Lung (tissue), 12 donors: ENCODE measurements around the gene YBX2. TPM values are rescaled to one million over a fixed set of nuclear protein-coding genes. Genes with fewer than 3 reads are reported as not detected.

Experiments used
- ATAC-seq: fragments of 200-7000 bp; cut with Tn5 transposase; one replicate; pipeline ENCODE4 v1.9.1; 2020; ENCODE audit warnings: moderate number of reproducible peaks; ENCODE audit not compliant: insufficient read depth, low FRiP score
- DNase-seq, 3 donors: peaks; one replicate each; pipeline ENCODE4 v3.0.0-alpha.2; 2013 to 2017
- H3K27ac ChIP-seq, 2 donors: one replicate each; pipeline ENCODE4 v1.5.1; 2013; ENCODE audit warnings: mild to moderate bottlenecking in 2 of 2, moderate library complexity in 2 of 2, control low read depth in 1 of 2, inconsistent platforms in 1 of 2, low read depth in 1 of 2, low read length in 1 of 2
- H3K27me3 ChIP-seq, 3 donors: one replicate each; pipeline ENCODE4 v1.5.1; 2013; ENCODE audit warnings: low read length in 2 of 3; ENCODE audit not compliant: control insufficient read depth in 3 of 3, insufficient read depth in 3 of 3
- H3K36me3 ChIP-seq, 4 donors: one replicate each; pipeline ENCODE4 v1.5.1; 2013; ENCODE audit warnings: low read length in 4 of 4, mild to moderate bottlenecking in 1 of 4, moderate library complexity in 1 of 4; ENCODE audit not compliant: control insufficient read depth in 4 of 4, insufficient read depth in 4 of 4
- H3K4me1 ChIP-seq, 5 donors: one replicate each; pipeline ENCODE4 v1.5.1; 2013; ENCODE audit warnings: low read length in 5 of 5, mild to moderate bottlenecking in 2 of 5, moderate library complexity in 1 of 5; ENCODE audit not compliant: control insufficient read depth in 5 of 5, insufficient read depth in 5 of 5
- H3K4me3 ChIP-seq: one replicate; pipeline ENCODE4 v1.5.1; 2013; ENCODE audit warnings: mild to moderate bottlenecking, control low read depth, moderate library complexity
- H3K9ac ChIP-seq, 2 donors: one replicate each; pipeline ENCODE4 v1.5.1; 2013; ENCODE audit warnings: low read length in 2 of 2, control low read depth in 1 of 2; ENCODE audit not compliant: insufficient read depth in 1 of 2
- H3K9me3 ChIP-seq, 4 donors: one replicate each; pipeline ENCODE4 v1.5.1; 2013; ENCODE audit warnings: low read length in 3 of 4, mild to moderate bottlenecking in 1 of 4, moderate library complexity in 1 of 4; ENCODE audit not compliant: control insufficient read depth in 4 of 4, insufficient read depth in 3 of 4
- CTCF ChIP-seq: IDR thresholded peaks from 2 replicates; pipeline ENCODE4 v1.5.1; 2012; ENCODE audit warnings: mild to moderate bottlenecking; ENCODE audit errors: control extremely low read depth, extremely low read depth
- WGBS, 2 donors: extraction: QIAGEN DNeasy Blood & Tissue Kit; methylation state at CpG; one replicate each; pipeline ENCODE4 v1.1.7; 2013; 5-methylcytosine and 5-hydroxymethylcytosine counted together
- polyA plus RNA-seq, 2 donors: library from polyadenylated mRNA; stranded (reverse); fragments of 200-250 nt; gene quantifications; one replicate each; pipeline ENCODE4 v1.2.1, GENCODE V29; 2013
- total RNA-seq, 2 donors: library from RNA; depleted of rRNA in 1 of 2; stranded (reverse); fragments of >200 nt in 1 of 2; gene quantifications; one replicate each; pipeline ENCODE4 v1.2.1, GENCODE V29; 2014 to 2021
- donor health status: control.
- donor health status: control.
- donor health status: Bipolar disorder and iron deficiency.
- donor health status: healthy.
- donor health status: DM: yes; HTN: yes; CAD: no.

Gene YBX2
- total and polyA plus RNA-seq, 4 donors: 0.03 to 0.57 (median 0.40) TPM

- no peak for ATAC-seq
These were observed 2.2 kb downstream of the YBX2 start for GRCh38 chr17:7292194-7292593.

GRCh38 chr17:7290685-7291084, 3.8 kb downstream of the YBX2 start:
- Histone ChIP-seq H3K4me3 (no peak overlapping the region), H3K36me3 (no peaks in the 10 kb centered on the region), H3K9ac (no peak overlapping the region), H3K9me3 (no peaks in the 10 kb centered on the region), H3K27me3 (peaks cover 0 to 30% (median 21%) of the 10 kb centered on the region in 3 donors), H3K27ac (no peak overlapping the region), H3K4me1 (peaks cover 2 to 14% (median 10%) of the 10 kb centered on the region in 5 donors)
- no peak for TF ChIP-seq CTCF
- ATAC-seq: no peak
- 86 to 90% methylated on average over 11 of the region's 11 CpGs for WGBS, 2 donors
- no peak for DNase-seq

More at GRCh38 chr17:7292194-7292593, 2.2 kb downstream of the YBX2 start:
- no peak for TF ChIP-seq CTCF
- DNase-seq: no peak
- Histone ChIP-seq H3K9ac (no peak overlapping the region), H3K4me3 (no peak overlapping the region), H3K36me3 (no peaks in the 10 kb centered on the region), H3K9me3 (no peaks in the 10 kb centered on the region), H3K4me1 (peaks cover 2 to 14% (median 11%) of the 10 kb centered on the region in 5 donors), H3K27ac (no peak overlapping the region), H3K27me3 (peaks cover 0 to 37% (median 24%) of the 10 kb centered on the region in 3 donors)
- WGBS, 2 donors: 73 to 78% methylated on average over 2 of the region's 2 CpGs

- Histone ChIP-seq H3K9me3 (no peaks in the 10 kb centered on the region), H3K27me3 (peaks cover 0 to 25% (median 15%) of the 10 kb centered on the region in 3 donors), H3K4me3 (no peak overlapping the region), H3K27ac (no peak overlapping the region), H3K36me3 (no peaks in the 10 kb centered on the region), H3K4me1 (peaks cover 2 to 14% (median 10%) of the 10 kb centered on the region in 5 donors), H3K9ac (no peak overlapping the region)
- TF ChIP-seq CTCF: no peak
- ATAC-seq (no peak), DNase-seq (no peak)
- 91 to 94% methylated on average over 19 of the region's 19 CpGs for WGBS, 2 donors
These were observed 4.3 kb downstream of the YBX2 start for GRCh38 chr17:7290166-7290565.
